Liver (tissue), 3 donors: Measurements from ENCODE around the gene STN1.

Experiments
- GABPA ChIP-seq, 2 donors: IDR thresholded peaks in 1 of 2; conservative IDR thresholded peaks in 1 of 2; 2 replicates each; pipeline ENCODE4 v1.6.1; 2016; ENCODE audit warnings: antibody characterized with exemption in 2 of 2, mild to moderate bottlenecking in 1 of 2, moderate library complexity in 1 of 2
- TF ChIP-seq, protein P1 (sequence below): fragments of 150-350 bp; IDR thresholded peaks from 2 replicates; pipeline ENCODE4 v1.5.1; 2017; ENCODE audit warnings: improper control_type of control experiment, low read depth, low read length; ENCODE audit not compliant: missing input control
- donor health status: healthy.
- donor health status: healthy.

DNA sequence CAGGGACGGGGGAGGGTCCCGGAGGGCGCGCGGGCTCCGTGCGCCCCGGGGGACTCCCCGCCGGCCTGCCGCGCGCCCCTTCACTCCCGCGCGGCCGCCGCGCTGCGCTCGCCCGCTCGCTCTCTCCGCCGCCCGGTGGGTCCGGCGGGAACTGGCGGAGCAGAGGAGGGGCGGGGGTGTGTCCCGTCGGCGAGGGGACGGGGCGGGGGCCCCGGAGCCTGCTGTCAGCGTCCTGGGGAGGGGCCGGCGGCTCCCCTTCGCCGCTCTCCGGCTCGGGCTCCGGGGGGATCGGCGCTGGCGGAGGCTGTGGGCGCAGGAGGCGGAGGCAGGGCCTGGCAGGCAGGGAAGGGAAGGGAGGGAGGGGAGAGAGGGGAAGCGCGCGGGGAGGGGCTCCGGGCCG lies 62.6 kb downstream of the STN1 start, which contains the start of gene SH3PXD2A:
- TF ChIP-seq, protein P1, sequence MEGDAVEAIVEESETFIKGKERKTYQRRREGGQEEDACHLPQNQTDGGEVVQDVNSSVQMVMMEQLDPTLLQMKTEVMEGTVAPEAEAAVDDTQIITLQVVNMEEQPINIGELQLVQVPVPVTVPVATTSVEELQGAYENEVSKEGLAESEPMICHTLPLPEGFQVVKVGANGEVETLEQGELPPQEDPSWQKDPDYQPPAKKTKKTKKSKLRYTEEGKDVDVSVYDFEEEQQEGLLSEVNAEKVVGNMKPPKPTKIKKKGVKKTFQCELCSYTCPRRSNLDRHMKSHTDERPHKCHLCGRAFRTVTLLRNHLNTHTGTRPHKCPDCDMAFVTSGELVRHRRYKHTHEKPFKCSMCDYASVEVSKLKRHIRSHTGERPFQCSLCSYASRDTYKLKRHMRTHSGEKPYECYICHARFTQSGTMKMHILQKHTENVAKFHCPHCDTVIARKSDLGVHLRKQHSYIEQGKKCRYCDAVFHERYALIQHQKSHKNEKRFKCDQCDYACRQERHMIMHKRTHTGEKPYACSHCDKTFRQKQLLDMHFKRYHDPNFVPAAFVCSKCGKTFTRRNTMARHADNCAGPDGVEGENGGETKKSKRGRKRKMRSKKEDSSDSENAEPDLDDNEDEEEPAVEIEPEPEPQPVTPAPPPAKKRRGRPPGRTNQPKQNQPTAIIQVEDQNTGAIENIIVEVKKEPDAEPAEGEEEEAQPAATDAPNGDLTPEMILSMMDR, result peak; percentile 24
- no peak for TF ChIP-seq GABPA (IDR thresholded peaks at IDR 0.05 in 1 of 2, conservative IDR thresholded peaks at IDR 0.05 in 1 of 2)
